HT-29 (cell line): ENCODE measurements around the gene TTYH3. TPM values are rescaled to one million over a fixed set of nuclear protein-coding genes. Genes with fewer than 3 reads are reported as not detected.

Source experiments
- DNase-seq: peaks from one replicate; pipeline ENCODE4 v3.0.0-alpha.2; 2015; ENCODE audit warnings: low spot score
- total RNA-seq: library from RNA; depleted of rRNA; stranded (reverse); fragments of >200 nt; shearing (Covaris generic); gene quantifications from 2 replicates; pipeline ENCODE4 v1.2.3, GENCODE V29; 2014; rRNA removed

TTYH3 gene
- total RNA-seq, 1 experiment from 2014 or later = 37.1 TPM

DNA sequence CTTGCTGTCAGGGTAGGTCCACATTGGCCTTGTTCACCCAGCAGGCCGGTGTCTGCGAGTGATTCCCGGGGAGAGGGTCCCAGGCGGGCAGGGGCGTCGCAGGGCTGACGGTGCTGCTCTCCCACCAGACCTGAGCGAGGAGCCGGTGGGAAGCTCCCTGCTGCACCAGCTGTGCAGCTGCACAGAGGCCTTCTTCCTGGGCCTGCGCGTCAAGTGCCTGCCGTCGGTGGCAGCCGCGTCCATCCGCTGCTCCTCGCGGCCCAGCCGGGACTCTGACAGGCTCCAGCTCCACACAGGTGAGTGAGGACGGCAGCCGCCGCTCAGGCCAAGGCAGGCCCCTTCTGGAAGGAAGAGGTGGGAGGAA lies 70.8 kb downstream of the TTYH3 start:
- no peak for DNase-seq

DNA sequence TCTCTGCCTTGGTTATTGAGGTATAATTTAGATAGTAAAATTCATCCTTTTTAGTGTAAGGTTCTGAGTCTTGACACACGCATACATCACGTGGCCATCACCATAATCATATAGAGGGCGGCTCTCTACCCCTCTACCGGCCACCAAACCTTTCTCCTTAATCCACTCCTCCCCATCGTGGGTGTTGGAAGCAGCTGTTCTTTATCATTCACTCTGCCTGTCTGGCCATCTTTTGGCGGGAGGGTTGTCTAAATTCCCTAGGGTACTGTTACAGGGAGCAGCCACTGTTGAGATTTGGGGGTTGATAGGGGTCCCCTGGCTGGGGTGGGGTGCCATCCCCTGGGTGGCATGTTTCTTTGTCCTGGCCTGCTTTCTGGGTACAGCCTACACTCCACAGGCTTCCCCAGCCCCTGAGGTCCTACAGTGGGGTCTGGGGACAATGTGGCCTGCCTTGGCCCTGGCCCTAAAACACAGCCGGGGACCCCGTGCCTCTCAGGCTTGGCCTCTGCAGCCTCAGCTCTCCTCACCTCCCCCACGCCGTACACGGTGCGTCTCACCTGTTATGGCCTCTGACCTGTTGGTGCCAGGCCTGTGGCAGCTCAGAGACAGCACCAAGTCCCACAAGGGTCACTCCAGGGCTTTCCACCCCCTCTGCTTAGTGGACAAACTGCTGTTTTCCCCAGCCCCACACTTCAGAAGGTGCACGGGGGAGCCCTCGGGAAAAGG lies 73.7 kb downstream of the TTYH3 start:
- DNase-seq = no peak

DNA sequence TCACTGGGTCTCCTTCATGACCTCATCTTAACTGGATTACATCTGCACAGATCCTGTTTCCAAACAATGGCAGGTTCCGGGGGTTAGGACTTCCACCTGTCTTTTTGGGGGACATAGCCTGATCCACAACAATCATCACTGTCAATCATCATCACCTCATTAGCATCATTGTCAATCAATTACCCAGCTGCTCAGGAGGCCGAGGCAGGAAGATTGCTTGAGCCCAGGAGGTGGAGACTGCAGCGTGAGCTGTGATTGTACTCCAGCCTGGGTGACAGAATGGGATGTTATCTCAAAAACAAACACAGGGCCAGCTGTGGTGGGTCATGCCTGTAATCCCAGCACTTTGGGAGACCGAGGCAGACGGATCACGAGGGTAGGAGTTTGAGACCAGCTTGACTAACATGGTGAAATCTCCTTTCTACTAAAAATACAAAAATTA lies 74.9 kb downstream of the TTYH3 start:
- DNase-seq = no peak

DNA sequence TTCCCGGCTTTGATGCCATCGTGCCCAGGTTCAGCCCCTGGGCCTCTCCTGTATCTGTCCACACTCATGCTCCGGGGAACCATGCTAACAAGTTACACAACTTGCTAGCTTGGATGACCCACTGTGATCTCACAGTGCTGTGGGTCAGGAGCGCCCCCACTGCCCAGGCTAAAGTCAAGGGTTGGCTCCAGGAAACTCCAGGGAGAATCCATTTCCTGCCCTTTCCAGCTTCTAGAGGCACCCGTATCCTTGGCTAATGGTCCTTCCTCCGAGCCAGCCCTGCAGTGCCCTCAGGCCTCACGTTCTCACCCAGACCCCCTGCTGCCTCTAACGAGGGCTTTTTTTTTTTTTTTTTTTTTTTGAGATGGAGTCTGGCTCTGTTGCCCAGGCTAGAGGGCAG lies 75.7 kb downstream of the TTYH3 start:
- DNase-seq = no peak

DNA sequence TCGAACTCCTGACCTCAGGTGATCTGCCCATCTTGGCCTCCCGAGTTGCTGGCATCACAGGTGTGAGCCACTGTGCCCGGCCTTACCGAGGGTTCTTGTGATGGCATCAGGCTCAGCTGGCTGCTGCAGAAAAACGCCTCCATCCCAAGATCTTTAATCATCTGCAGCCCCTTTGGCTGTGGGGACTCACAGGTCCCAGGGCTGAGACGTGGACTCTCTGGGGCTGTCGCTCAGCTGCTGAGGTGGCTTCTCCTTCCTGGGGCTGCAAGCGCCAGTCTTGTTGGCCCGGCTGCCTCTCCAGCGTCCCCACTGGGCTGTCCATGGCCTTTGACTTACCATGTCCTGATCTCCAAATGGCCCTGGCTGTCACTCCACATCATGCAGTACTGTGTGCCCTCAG lies 76.3 kb downstream of the TTYH3 start:
- DNase-seq = no peak

DNA sequence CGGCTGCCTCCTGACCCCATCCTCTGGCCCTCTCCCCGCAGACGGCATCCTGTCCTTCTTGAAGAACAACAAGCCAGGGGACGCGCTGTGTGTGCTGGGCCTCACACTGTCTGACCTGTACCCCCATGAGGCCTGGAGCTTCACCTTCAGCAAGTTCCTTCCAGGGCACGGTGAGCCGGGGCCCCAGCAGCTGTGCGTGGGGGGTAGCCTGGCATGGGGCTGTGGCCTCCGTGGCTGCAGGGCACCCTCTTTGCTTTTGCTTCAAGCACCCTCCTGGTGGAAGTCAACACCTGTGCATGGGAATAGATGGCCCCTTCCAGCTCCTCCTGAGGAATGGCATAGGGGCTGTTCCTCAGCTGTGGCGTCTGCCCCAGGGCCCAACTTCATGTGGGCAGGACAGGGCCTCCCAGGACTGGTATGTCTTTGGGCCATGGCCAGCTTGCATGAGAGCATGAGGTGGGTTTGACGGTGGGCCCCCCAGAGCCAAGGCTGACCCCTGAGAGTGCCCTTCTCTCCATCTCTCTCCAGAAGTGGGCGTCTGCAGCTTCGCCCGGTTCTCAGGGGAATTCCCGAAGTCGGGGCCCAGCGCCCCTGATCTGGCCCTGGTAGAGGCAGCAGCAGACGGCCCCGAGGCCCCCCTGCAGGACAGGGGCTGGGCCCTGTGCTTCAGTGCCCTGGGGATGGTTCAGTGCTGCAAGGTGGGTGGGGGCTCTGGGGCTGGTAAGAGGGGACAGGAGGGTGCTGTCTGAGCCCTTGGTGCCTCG lies 76.9 kb downstream of the TTYH3 start:
- no peak for DNase-seq

DNA sequence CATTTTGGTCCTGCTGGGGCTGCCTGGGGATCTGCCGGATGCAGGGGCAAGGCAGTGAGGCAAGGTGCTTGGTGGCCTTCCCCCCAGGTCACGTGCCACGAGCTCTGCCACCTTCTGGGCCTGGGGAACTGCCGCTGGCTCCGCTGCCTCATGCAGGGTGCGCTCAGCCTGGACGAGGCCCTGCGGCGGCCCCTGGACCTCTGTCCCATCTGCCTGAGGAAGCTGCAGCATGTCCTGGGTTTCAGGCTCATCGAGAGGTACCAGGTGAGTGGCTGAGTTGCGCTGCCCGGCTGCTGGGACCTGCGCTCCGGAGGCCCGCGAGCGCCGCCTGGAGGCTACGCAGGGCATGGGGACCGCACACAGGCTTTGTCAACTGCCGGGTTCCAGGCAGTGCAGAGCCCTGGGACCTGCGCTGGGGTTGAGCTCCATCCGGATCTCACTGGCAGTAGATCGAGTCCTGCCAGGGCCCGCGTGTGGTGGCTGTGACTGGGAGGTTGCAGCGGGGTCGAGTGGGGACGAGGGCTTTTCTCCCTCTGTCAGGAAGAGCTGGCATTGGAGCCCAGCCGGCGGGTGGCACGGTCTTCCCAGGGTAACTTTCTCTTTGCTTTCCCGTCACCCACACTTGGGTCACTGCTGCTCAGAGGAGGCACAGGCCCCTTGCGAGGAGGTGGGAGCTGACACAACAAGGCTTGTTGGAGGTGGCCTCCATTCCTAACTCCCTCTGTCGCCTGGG lies 77.9 kb downstream of the TTYH3 start:
- DNase-seq = peak; percentile 86

DNA sequence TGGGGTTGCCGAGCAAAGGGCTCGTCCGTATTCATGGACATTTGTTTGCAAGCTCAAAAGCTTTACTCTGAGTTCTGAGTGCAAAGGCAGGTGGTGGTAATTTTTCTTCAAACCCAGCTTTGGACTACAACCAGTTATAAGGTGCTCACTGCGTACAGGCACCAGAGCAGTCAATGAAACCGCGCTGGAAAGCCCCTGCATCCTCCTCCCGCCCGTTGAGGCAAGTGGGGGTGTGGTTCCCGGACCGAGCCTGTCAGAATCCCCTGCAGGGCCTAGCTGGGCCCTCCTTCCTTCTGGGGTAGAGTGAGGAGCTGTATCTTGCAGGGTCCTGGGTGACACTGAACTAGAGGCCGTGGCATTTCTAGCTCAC lies 78.5 kb downstream of the TTYH3 start:
- no peak for DNase-seq

DNA sequence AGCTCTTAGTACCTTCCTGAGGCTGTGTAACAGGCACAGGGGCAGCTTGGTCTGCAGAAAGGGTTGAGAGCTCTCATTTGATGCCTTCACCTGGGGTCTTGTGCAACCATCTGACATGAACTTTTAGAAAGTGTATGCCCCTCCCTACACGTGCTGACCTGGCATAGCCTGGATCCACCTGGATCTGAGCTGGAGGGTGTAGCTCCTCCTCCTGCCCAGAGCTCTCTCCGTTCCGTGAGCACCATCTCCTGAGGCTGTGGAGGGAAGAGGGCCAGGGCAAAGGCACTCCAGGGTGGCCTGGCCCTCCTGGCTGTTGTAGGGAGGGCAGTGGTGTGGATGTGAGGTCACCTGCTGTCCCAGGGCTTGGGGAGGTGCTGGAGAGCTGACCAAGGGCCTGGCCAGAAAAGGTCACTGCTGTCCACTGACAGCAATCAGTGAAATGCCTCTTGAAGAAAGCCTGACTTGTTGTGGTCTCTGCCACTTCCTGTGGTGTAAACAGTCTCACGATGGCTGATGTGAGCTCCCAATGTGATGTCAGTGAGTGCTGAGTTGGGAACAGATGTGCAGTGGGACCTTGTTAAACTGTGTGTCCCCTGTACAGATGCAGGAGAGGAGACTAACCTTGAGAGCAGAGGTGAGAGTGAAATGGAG lies 79.2 kb downstream of the TTYH3 start:
- no peak for DNase-seq

DNA sequence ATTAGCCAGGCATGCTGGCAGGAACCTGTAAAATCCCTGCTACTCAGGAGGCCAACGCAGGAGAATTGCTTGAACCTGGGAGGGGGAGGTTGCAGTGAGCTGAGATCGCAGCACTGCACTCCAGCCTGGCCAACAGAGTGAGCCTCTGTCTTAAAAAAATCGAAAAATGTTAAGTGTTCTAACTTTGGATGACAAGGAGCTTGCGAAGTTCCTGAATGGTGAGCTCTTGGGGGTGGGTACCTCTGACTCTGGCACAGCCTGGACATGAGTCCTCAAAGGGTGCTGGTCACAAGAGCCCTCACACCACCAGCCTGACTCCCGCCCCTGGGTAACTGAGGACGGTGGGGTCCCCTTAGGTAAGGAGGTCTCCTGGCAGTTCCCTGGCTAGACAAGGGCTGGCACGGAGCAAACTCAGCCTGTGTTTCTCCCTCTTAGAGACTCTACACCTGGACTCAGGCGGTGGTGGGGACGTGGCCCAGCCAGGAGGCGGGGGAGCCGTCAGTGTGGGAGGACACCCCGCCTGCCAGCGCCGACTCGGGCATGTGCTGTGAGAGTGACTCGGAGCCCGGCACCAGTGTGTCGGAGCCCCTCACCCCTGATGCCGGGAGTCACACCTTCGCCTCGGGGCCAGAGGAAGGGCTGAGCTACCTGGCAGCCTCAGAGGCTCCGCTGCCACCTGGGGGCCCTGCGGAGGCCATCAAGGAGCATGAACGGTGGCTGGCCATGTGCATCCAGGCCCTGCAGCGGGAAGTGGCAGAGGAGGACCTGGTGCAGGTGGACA lies 80.3 kb downstream of the TTYH3 start:
- DNase-seq = no peak

DNA sequence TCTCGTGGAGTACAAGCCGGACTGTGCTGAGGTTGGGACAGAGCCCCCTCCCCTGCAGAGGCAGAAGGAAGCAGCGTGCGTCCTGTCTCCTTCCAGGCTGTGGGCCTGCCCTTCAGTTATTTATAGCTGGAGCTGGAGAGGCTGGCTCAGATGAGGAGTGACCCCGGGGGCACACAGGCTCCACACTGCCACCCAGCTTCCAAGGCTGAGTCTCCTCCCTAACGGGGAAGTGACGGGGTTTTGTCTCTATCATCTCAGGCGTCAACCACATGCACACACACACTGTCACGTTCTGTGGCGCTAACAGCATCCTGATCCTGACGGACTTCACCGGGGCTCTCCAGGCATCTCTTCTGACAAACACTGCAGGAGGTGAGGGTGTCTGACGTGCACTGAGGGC lies 81.6 kb downstream of the TTYH3 start:
- no peak for DNase-seq

DNA sequence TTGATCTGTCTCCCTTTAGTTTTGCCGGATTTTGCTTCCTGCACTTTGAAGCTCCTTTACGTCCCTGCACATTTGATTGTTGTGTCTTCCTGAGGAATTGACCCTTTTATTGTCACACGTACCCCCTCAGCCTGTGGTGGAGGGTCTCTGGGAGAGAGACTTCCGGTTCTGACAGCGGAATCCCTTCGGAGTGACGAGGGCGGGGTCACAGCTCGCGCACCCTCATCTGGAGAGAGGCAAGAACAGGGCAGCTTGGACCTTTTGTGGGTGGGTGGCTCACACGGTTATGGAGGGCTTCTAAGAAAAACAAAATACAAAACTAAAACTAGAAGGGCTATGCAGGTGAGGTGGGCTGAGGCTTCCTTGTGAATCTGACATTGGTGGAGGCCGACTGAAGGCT lies 82.2 kb downstream of the TTYH3 start:
- no peak for DNase-seq

Other genes with a start within 250 kb of the TTYH3 start
- 14.5 and 24.7 TPM in 2 replicates for gene CHST12, start 228.4 kb upstream of the TTYH3 start, total RNA-seq
- gene GRIFIN, start 155.6 kb upstream of the TTYH3 start, total RNA-seq = not detected in 2 replicates
- 85.6 and 87.5 TPM in 2 replicates for gene LFNG, start 112.2 kb upstream of the TTYH3 start, total RNA-seq
- gene BRAT1, start 76.5 kb upstream of the TTYH3 start, total RNA-seq = 101 and 106 TPM in 2 replicates
- gene IQCE, start 73.0 kb upstream of the TTYH3 start, total RNA-seq = 23.1 and 24.7 TPM in 2 replicates
- gene AMZ1, start 56.2 kb downstream of the TTYH3 start, total RNA-seq = not detected in 2 replicates
- 10.4 and 11.2 TPM in 2 replicates for gene GNA12, start 212.3 kb downstream of the TTYH3 start, total RNA-seq